ENCODE measurements around the gene TTLL6. TPM values are rescaled to one million over a fixed set of nuclear protein-coding genes. Genes with fewer than 3 reads are reported as not detected.

The TTLL6 gene
- total and polyA plus RNA-seq, 9 of the 15 experiments (the other 6 are each of a cell fraction or from before 2014, with no cell fraction given), result 0.05 TPM; not detected in 8

GRCh38 chr17:48791128-48792032, 25.6 kb downstream of the TTLL6 start (continued):
- no peak for TF ChIP-seq MCM2 (IDR thresholded peaks at IDR 0.05; ENCODE audit: low read depth)
- TF ChIP-seq GTF2B (IDR thresholded peaks at IDR 0.05; ENCODE audit: extremely low read depth, insufficient read length), result no peak
- no peak for TF ChIP-seq STAT6 (CRISPR knock-in tag; IDR thresholded peaks at IDR 0.05)
- peak; percentile 21; the same call in 1 of the 2 replicates for TF ChIP-seq KLF16 (IDR thresholded peaks at IDR 0.05)
- peak; percentile 21; the same call in 1 of the 2 replicates for TF ChIP-seq CC2D1A (IDR thresholded peaks at IDR 0.05)
- TF ChIP-seq POLR2AphosphoS2 (IDR thresholded peaks at IDR 0.05; ENCODE audit: low read length), result no peak
- TF ChIP-seq TRIM25 (IDR thresholded peaks at IDR 0.05; ENCODE audit: borderline replicate concordance), result no peak
- TF ChIP-seq JUN (IDR thresholded peaks at IDR 0.05; ENCODE audit: borderline replicate concordance, low read depth, low read length), result 0 out of 2 replicates have a peak, but pooled peaks have one; percentile 18
- 0 out of 2 replicates have a peak, but pooled peaks have one; percentile 36 for TF ChIP-seq JUN (CRISPR knock-in tag; IDR thresholded peaks at IDR 0.05; ENCODE audit: borderline replicate concordance)
- no peak for TF ChIP-seq HMG20A (CRISPR knock-in tag; conservative IDR thresholded peaks at IDR 0.05)
- peak; percentile 64; the same call in 1 of the 2 replicates for TF ChIP-seq ARID2 (IDR thresholded peaks at IDR 0.05)
- TF ChIP-seq SP1 (CRISPR knock-in tag; IDR thresholded peaks at IDR 0.05), result 0 out of 2 replicates have a peak, but pooled peaks have one; percentile 31
- TF ChIP-seq JUND (IDR thresholded peaks at IDR 0.05; ENCODE audit: borderline replicate concordance, low read depth, low read length), result no peak
- TF ChIP-seq JUND (tag; IDR thresholded peaks at IDR 0.05; ENCODE audit: borderline replicate concordance, low read depth, low read length), result no peak
- TF ChIP-seq ZNF143 (CRISPR knock-in tag; IDR thresholded peaks at IDR 0.05), result no peak
- 0 out of 2 replicates have a peak, but pooled peaks have one; percentile 15 for TF ChIP-seq TFAP4 (CRISPR knock-in tag; IDR thresholded peaks at IDR 0.05; ENCODE audit: borderline replicate concordance)
- TF ChIP-seq ZNF274 (IDR thresholded peaks at IDR 0.05; ENCODE audit: borderline replicate concordance, low read depth, low read length), result no peak
- TF ChIP-seq CREB1 (IDR thresholded peaks at IDR 0.05), result no peak
- TF ChIP-seq CREB1 (CRISPR knock-in tag; IDR thresholded peaks at IDR 0.05), result no peak
- no peak for TF ChIP-seq MYBL2 (IDR thresholded peaks at IDR 0.05; ENCODE audit: low read depth)
- TF ChIP-seq MYBL2 (CRISPR knock-in tag; IDR thresholded peaks at IDR 0.05; ENCODE audit: borderline replicate concordance), result no peak
- no peak for TF ChIP-seq ZNF232 (CRISPR knock-in tag; IDR thresholded peaks at IDR 0.05)
- TF ChIP-seq TAF7 (tag; IDR thresholded peaks at IDR 0.05), result no peak
